Measurements from ENCODE around the gene LEF1.

LEF1 gene

DNA sequence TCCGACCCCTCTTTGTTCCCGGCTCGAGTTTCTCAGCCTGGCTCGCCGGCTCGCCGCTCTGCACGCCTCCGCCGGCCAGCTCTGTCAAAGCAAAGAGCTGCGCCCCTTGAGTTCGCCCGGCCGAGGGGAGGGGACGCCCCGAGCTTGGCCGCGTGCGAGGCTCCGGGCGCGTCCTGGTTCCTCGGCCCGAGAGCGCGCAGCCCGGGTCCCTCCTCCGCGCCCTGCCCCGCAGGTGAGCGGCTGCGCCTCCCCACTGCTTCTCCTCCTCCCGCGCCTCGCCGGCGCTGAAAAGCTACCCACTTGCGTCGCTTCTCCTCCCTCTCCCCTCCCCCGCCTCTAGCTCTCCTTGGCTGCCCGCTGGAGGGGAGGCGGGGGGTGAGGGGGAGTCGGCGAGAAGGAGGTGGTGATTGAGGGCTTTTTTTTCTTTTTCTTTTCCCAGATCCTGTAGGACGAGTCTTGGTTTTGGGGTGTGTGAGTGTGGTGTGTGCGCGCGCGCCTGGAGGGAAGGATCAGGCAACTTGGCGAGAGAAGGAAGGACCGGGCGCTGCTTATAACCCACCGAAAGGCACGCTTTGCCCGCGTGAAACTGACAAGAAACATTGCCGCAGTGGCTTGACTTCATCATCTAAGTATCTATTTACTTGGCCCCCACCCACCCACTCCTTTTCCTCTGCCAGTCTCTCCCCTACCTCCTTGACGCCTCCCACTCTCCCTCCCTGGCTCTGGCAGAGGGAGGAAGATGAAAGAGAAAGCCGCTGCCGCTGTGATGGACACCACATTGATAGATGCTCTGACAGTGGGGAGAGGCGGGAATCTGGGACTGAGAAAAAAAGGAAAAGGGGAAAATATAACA is at the start of gene LEF1:
LEF1 (minus strand) TSS at position 262 of the 853 bp plus-strand sequence. CDS start 1,165 bp downstream, outside the sequence.
- DNase-seq (ENCODE audit: low read depth), result no peak

DNA sequence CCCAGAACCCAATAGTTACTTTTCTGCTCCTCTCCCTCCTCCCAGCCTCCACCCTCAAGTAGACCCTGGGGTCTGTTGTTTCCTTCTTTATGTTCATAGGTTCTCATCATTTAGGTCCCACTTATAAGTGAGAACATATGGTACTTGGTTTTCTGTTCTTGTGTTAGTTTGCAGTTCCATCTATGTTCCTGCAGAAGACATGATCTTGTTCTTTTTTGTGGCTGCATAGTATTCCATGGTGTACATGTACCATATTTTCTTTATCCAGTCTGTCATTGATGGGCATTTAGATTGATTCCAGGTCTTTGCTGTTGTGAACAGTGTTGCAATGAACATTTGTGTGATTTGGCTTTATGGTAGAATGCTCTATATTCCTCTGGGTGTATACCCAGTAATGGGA is 47.8 kb upstream of the LEF1 start:
- no peak for DNase-seq (ENCODE audit: low read depth)

DNA sequence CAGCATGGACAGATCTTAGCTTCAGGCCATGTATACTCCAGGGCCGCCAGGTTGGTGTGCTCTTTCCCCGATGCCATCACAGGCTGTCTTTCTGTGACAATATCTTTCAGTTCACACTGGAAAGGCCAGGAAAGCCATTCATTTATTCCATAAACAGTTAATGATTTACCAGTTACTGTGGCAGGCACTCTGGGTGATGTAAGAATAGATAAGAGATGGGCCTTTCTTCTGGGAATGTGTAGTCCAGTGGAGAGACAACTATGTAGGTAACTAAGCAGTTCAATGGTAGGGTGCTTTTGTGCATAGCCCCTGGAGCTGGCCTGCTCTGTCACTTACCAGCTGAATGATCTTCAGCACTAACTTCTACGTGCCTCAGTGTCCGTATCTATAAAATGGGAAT is 46.3 kb upstream of the LEF1 start:
- no peak for DNase-seq (ENCODE audit: low read depth)

DNA sequence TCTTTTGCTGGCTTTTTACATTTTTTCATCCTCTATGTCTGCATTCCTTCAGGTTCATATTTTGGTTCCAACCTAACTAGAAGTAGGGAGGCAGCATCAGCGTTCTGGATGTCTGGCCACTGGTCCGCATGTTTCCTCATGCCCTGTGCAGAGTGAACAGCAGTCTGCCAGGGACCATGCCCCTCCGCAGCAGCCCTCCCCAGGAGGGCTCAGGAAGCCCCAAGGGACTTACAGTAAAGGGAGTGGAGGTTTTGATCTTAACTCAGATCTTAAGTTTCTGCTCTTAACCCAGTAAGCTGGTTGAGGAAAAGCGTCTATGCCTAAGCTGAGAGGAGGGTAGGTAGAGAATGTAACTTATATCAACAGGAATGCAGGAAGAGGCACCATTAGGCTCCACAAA is 45.0 kb upstream of the LEF1 start:
- DNase-seq (ENCODE audit: low read depth), result no peak

DNA sequence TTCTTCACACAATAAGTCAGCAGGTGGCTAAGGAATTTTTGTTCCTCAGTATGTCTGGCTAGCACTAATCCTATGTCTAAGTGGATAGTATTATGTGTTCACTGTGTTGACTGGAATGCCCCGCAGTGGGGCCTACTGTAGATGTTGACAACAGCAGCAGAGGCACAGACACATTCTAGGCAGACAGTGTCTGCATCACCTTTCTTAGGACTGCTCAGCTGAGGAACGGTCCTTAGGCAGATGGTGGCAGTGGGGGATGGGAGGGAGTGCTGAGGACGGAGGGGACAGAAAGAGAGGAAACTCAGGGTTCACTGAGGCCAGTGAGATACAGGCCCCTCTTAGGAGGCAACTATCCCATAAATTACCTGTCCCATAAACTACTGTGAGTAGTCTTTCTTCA is 44.6 kb upstream of the LEF1 start:
- DNase-seq (ENCODE audit: low read depth), result no peak

DNA sequence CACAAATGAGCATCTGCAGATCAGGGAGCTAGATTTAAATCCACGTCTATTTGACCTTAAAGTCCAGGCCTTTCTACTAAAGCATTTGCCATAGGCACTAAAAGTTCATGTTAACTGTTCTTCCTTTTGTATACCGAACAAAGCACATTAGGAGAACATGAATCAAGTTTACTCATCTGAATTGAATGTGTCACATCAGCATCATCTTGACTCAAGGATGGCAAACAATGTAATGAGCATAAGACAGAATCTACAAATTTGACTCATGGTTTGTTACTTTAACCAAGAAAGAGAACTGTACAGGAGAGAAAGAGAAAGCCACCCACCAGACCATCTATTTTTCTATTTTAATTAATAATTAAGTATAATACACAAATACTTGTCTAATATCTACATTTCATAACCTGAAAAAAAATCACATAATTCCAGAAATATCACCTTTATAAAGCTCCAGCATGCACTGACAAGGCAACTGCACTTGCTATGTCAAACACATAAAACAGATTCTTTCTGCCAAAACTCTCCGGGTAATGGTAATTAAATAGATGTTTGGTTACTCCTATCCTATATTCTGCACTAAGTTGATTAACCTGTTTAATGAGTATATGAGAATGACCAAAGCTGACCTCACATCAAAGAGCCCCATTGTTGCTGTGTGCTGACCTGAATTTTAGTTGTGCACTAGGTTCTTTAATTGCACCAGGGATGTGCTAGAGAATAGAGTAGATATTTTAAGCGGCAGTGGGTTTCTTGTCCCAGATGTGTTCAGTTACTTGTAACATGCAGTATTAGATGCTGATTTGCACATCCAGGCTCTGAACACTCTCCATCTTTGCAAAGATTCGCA is 42.5 kb upstream of the LEF1 start:
- DNase-seq (ENCODE audit: low read depth), result no peak

DNA sequence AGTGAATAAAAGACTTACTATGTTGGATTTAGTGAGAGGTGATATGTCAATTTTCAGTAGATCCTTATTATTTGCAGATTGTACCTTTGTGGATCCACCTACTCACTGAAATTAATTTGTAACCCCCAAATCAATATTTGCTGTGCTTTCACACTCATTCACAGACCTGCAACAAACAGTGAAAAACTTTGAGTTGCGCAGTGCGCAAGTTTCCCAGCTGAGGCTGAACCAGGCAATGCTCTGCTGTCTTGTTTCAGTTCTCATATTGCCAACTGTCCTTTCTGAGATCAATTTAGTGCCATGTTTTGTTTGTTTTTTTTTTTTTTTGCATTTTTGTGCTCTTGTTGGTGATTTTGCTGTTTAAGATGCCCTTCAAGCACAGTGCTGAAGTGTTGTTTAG is 40.8 kb upstream of the LEF1 start:
- DNase-seq (ENCODE audit: low read depth), result no peak

DNA sequence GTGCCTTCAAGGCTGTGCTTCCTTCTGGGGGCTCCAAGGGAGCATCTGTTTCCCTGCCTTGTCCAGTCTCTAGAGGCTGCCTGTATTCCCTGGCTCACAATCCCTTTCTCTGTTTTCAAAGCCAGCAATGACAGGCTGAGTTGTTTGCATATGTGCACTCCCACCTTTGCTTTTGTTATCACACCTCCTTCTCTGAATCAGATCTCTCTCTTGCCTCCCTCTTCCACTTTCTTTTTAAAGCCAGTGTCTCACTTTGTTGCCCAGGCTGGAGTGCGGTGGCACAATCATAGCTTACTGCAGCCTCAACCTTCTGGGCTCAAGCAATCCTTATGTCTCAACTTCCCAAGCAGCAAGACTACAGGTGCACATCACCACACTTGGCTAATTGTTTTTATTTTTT is 37.1 kb upstream of the LEF1 start:
- no peak for DNase-seq (ENCODE audit: low read depth)

DNA sequence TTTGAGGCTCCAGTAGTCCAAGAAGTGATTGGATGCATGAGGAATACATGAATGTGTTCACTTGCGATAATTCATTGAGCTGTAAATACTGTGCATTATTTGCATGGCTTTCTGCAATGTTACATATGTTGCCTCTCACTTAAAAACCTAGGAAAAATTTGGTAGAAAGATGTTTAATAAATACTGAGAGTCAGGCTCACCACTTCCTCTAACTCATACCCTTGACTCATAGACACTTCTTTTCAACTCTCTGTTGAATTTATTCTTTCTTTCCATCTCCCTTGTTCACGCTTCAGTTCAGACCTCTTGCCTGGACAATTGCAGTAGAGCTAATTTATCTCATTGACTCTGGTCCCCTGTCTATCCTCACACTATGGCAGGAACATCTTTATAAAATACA is 35.8 kb upstream of the LEF1 start:
- DNase-seq (ENCODE audit: low read depth), result no peak

DNA sequence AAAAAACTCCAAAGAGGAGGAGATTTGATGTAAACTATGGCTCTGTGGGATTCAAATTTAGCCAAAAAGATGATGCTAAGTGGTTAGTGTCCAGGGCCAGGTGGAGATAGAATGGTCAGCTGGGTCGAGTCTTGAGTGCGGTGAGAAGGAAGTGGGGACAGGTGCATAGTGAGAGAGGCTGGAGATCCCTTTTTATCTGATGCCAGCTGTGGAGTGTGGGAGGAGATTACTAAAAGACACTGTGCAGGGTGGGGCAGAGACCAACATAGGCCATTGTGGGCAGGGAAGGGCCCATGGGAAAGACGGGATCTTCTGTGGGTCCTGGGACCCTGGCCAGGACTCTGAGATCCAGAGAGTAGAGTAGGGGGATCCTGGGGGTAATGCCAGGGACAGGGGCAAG is 34.6 kb upstream of the LEF1 start:
- DNase-seq (ENCODE audit: low read depth), result no peak

DNA sequence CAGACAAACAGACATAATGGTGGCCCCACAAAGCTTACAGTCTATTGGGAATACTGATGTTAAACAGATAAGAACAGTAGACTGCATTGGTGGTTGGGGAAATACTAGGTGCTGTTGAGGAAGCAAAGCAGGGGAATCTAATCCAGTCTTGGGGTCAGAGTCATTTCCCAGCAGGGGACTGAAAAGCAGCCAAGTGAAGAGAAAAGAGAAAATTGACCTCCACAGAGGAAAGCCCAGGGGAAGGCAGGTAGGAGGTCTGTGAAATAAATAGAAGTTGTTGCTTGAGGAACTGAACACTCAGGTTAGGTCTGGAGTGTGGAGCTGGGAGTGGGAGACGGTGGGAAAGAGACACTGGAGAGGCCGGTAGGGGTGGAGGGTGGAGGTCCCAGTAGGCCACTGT is 33.0 kb upstream of the LEF1 start:
- no peak for DNase-seq (ENCODE audit: low read depth)

DNA sequence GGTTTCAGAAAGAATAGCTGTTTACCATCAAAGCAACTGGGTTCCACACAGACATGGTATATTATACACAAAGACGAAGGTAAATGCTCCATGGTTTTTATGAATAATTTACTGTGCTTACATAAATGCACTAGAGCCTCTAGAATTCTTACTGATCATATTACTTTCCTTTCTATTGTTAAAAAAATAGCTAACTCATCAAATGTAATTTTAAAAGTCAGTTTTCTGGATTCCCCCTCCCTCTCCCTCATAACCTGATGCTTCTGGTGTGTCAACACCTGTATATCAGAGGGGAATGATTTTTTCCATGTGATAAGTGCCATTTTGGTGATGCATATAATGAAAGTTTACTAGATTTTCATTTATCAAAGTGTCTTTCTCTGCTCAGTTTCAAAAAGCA is 31.1 kb upstream of the LEF1 start:
- no peak for DNase-seq (ENCODE audit: low read depth)

DNA sequence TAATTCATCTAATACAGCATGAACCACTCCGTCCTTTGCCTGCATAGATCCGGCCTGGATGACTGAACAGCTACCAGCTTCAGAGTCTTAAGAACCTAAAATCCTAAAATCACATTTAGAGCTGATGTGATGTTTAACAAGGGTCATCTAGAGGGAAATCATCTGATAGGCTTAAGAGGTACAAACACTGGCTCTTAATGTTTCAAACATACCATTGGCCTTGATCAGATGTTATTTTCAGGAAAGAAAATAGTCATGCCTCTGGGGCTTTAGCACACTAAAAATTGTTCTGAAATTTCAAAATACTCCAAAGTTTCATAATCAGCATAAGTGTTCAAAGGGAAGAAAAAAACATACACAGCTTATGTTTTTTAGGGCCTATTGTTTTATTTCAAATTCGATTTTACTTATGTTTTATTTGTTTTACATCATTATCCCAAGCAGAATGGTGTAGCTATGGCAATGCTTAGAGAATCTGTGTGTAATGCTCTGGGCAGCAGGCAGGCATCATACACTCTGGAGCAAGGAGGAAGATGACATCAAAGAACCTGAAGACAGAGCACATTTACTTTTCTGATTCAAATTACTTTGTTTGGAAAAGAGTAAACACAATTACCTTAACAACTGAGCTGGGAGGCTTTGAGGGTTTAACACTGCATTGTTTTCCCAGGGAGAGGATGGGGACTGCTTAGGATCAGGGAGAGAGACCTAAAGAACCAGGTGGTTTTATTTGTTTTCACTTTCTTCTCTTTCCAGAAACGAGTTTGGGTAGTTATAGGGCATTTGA is 25.3 kb upstream of the LEF1 start:
- DNase-seq (ENCODE audit: low read depth), result no peak

DNA sequence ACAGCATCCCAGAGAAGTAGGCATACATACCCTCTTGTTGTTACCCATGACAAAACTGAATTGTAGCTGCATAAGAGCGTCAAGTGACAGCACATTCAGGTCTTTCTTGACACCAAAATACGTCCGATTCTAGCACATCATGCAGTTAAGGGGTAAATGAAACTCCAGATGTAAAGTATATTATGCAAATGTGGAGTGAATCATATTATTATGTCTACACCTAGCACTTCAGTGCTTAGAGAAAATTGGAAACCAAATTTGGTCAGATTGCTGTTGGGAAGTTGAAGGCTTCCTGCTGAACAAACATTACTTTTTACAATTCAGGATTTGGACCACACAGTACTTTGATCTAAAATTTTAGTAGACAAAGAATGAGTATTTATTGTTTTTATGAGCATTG is 24.2 kb upstream of the LEF1 start:
- DNase-seq (ENCODE audit: low read depth), result no peak

DNA sequence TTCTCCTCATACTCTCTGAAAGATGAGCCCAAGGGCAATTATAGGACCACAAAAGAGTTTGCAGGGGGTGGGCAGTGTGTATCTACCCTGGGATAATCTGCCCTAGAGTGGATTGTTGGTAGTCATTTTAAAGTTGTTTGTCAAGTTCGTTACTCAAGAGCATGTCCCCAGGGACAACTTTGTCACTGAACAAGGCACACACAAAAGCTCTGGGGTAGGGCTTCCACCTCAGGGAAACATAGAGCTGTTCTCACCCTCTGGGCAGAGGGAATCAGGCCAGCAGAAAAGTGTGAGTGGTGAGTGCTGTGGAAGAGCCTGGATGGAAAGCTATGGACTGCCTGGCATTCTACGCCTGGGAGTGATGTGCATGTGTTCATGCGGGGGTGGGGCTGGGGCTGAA is 23.3 kb upstream of the LEF1 start:
- DNase-seq (ENCODE audit: low read depth), result no peak

DNA sequence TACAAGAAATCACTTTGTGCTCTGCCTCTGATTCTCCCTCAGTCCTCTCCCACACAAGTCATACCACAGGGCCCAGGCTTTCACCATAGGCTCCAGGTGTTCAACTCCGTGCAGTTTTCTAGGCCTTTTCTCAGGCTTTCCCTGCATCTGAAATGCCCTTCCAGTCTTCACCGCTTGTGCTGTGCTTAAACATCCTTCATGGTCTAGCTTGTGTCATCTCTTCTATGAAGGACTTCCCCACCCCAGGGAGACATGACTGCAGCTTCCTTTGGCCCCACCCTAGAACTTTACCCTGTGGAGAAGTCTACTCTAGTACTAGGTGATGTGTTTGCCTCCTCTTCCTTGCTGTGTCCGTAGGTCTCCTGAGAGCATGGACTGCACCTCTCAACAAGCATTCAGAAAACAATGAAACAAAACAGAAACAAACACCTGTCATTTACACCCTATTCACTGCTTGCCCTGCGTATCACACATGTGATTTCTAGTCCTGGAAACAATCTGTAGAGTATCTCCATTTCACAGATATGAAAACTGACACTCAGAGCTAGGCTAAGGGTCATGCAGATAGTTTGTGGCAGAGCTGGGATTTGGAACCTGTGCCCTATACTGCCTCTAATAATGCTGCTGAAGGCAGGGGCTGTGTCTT is 22.7 kb upstream of the LEF1 start:
- DNase-seq (ENCODE audit: low read depth), result no peak

DNA sequence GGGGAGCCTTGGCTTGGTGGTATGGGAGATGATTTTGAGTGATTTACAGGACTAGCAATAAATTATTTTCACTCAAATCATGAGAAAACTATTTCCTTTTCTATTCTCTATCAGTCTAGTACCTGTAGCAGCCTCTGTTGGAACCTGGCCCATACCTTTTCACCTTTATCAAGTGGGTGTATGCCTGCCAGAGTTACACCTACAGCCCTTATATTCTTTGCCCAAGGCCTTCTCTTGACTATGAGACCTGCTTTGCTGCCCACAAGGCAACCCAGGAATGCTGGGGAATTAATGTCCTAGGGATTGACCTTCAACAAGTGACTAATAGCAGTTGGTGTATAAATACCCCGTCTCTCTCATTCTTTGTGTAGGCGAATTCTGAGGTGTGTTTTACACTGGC is 20.0 kb upstream of the LEF1 start:
- no peak for DNase-seq (ENCODE audit: low read depth)

DNA sequence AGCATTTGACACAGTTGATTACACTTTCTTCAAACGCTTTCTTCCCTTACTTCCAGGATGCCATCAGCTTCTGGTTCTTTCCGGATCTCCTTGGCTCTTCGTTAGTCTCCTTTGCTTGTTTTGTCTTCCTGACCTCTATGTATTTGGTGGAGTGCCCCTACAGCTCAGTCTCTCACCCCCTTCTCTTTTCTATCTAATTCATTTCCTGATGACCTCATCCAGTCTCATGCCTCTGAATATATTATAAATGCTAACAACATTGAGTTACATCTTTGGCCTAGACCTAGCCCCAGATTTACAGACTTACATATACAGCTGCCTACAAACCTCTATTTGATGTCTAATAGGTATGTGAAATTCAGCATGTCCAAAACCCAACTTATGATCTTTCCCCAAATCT is 16.5 kb upstream of the LEF1 start:
- DNase-seq (ENCODE audit: low read depth), result no peak

DNA sequence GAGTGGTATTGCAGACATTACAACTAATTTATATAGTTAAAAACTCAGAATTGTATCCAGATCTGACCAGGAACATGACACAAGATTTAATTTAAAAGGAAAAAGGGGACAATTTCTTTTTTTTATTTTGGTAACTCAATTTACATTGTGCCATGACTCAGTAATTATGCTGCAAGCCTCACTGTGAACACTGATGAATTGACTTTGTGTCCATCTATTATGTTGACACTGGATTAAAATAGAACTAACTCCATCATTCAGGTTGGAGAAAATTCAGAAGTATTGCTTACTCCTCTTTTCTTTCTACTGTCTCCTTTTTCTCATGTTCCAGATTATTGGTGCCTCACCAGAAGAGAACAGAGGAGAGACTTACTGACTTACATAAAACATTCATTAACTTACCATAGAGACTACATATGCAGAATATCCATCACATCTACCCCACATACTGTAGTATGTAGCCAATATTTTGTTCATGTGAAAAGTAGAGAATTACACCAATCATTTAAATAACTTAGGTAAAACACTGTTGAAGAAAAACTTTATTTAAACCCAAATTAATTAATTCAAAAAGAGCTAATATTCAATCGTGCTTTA is 15.8 kb upstream of the LEF1 start:
- no peak for DNase-seq (ENCODE audit: low read depth)

DNA sequence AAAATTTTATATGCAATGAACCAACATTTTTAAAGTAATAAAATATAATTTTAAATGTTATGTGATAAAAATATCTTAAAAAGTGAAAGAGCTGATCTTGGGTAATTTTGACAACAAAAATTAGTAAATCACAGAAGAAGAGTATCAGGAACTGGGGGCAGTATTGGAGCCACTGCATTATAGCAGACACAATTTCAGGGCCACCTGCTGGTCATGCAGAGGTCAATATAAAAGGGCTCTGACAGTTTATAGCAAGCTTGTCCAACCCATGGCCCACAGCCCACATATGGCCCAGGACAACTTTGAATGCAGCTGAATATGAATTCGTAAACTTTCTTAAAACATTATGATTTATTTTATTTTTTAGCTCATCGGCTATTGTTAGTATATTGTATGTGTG is 13.0 kb upstream of the LEF1 start:
- no peak for DNase-seq (ENCODE audit: low read depth)

DNA sequence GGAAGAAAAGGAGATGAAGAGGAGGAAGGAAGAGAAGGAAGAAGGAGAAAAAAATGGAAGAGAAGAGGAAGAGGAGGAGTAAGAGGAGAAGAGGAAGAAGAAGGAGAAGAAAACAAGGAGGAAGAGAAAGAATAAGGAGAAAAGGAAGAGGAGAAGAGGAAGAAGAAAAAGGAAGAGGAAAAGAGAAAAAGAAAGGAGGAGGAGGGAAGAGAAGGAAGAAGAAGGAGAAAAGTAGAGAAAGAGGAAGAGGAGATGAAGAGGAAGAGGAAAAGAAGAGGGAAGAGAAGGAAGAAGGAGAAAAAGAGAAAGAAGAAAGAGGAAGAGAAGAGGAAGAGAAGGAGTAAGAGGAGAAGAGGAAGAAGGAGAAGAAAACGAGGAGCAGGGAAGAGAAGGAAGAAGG is 11.8 kb upstream of the LEF1 start:
- no peak for DNase-seq (ENCODE audit: low read depth)

DNA sequence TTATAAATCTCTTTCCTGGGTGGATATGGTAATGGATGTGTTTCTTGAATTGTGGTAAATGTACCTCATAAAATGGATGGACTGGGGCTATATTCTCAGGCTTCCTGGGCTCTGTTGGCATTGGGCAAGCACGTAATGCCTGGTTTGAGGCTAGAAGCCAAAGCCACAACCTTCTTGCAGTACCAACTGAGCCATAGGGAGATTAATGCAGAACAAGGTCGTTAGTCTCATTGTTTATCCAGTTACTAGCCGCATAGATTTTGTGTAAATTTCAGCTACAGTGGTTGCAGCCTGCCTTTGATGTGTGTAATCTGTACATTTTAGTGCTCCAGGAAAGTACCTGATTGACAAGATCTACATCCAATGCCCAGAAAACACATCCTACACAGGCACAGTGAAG is 7.2 kb upstream of the LEF1 start:
- no peak for DNase-seq (ENCODE audit: low read depth)

All from activated gamma-delta T cell treated with anti-CD3 and anti-CD28 coated beads, Interleukin-2, amount 50 U/mL, for 16 hours (primary cell).